CD1c-positive myeloid dendritic cell (primary cell): ENCODE measurements around the gene NCOA7.
"Not testable (repeated sequence)": the region's sequence is repeated elsewhere in the genome, so short reads cannot be mapped to it uniquely, and the experiment has no call there.

ENCODE experiments used
- DNase-seq: peaks from one replicate; pipeline ENCODE4 v3.0.0-alpha.2; 2016; ENCODE audit errors: extremely low spot score

The NCOA7 gene

GRCh38 chr6:125753218-125753936 is 37.4 kb upstream of the NCOA7 start:
- DNase-seq: peak; percentile 45

- DNase-seq: no peak
Observed at GRCh38 chr6:125753937-125754259, 36.9 kb upstream of the NCOA7 start.

DNA sequence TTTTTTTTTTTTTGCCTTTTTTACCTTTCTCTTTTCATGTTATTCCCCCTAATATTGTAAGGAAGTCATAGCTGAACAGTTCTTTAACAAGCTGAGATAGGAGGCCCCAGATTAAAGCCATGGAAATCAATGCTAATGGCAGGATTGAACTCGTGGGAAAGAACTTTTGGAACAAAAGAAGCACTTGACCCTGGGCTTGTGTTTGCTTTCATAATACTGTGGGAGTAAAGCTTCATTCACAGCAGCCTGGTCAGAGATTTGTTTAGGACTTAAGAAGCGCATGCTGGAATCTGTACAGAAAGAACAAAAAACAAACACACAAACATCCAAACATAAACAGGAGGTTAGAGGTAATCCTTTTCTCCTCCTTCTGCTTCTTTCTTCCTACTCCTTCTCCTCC is 36.2 kb upstream of the NCOA7 start:
- DNase-seq: no peak

DNA sequence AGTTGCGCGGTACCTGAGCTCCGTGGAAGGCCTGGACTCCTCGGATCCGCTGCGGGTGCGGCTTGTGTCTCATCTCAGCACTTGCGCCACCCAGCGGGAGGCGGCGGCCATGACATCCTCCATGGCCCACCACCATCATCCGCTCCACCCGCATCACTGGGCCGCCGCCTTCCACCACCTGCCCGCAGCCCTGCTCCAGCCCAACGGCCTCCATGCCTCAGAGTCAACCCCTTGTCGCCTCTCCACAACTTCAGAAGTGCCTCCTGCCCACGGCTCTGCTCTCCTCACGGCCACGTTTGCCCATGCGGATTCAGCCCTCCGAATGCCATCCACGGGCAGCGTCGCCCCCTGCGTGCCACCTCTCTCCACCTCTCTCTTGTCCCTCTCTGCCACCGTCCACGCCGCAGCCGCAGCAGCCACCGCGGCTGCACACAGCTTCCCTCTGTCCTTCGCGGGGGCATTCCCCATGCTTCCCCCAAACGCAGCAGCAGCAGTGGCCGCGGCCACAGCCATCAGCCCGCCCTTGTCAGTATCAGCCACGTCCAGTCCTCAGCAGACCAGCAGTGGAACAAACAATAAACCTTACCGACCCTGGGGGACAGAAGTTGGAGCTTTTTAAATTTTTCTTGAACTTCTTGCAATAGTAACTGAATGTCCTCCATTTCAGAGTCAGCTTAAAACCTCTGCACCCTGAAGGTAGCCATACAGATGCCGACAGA is 31.4 kb upstream of the NCOA7 start:
- no peak for DNase-seq

GRCh38 chr6:125759959-125760457 is 30.8 kb upstream of the NCOA7 start:
- no peak for DNase-seq

GRCh38 chr6:125764121-125764671 is 26.6 kb upstream of the NCOA7 start:
- no peak for DNase-seq

DNA sequence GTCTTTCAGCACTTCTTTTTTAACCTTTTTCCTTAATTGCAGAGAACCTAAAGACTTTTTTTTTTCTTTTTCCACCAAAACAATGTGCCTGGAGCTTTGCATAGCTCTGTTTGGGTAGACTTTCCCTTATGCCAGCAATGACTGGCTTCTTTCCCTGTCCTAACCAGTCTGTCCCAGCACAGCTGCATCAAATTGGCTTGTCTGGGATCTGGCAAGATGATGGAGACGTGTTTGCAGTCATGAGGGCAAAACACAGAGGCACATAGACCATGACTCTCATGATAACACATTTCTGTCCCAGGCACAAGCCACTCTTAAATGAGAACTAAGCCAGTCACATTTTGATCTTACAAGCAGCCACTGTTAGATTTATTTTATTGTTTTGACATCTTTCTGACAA is 24.8 kb upstream of the NCOA7 start:
- no peak for DNase-seq

GRCh38 chr6:125766641-125767040 is 24.1 kb upstream of the NCOA7 start:
- no peak for DNase-seq

DNA sequence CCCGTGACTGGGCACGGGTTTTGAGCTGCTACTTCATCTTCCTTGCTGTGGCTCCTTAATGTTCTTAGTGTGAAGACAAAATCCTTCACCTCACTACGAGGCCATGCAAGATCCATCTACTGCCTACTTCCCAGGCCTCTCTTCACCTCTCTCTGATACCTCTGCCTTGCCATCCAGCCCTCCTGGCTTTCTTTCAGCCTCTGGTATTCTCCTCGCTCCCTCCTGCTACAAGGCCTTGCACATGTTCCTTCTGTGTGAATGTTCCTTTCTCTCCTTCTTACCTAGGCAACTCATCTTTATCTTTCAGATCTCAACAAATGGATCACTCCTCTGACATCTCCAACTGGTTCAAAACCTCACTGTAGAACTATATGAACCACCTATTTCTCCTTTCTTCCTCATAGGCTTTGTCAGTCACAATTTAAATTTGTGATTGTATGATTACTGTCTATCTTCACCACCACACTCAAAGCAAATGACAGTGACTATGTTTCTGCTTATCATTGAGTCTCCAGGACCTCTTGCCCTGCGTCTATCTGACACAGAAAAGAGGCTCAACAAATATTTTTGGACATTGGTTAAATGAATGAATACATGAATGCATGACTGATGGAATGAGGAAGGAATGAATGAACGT is 21.5 kb upstream of the NCOA7 start:
- DNase-seq: no peak

DNA sequence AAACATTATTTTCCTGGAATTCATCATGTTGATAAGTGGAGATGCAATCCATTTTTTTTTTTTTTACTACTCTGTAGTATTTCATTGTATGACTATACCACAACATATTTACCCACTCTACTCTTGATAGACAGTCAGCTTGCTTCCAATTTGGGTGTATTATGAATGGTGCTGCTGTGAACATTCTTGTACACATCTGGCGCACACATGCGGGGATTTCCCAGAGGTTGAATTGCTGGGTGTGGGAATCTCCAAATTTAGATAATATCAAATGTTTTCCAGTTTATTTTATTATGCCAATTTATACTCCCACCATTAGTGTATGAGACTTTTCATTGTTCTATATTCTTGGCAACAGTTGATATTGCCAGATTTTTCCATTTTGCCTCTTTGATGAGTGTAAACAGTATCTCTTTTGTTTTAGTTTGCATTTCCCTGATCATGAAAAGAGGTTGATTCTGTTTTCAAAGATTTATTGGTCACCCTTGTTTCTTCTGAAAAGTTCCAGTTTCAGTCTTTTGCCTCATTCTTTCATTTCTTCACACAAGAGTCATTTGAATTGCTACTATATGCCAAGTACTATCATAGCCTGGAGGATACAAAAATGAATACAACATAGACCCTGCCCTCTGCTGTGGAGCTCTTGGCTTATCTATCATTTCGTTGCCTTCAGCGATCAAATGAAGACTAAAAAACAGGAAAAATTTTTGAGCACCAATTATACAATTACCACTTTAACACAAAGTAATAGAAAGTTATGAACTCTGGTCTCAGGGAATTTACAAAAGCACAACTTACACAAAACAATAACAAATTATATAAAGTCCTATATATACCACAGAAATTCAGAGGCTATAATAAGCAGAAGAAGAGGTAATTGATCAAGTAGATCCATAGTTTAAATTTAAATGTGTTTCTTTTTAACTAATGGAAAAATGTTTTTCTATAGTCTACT is 17.1 kb upstream of the NCOA7 start:
- DNase-seq: no peak

DNA sequence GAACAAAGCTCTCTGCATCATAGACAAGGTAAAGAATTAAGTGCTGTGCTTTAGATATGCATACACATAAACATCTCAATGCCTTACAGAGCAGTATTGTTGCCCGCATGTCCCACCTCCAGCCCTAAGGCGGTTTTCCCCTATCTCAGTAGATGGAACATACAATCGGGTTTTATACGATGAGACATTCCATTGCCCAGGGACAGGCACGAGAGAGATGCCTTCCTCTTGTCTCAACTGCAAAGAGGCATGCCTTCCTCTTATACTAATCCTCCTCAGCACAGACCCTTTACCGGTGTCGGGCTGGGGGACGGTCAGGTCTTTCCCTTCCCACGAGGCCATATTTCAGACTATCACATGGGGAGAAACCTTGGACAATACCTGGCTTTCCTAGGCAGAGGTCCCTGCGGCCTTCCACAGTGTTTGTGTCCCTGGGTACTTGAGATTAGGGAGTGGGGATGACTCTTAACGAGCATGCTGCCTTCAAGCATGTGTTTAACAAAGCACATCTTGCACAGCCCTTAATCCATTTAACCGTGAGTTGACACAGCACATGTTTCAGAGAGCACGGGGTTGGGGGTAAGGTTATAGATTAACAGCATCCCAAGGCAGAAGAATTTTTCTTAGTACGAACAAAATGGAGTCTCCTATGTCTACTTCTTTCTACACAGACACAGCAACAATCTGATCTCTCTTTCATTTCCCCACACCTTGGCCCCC is 14.5 kb upstream of the NCOA7 start:
- not testable (repeated sequence) for DNase-seq

GRCh38 chr6:125779924-125780539 is 10.7 kb upstream of the NCOA7 start:
- DNase-seq: peak; percentile 98

- peak; percentile 68 for DNase-seq
Observed at GRCh38 chr6:125780540-125781313, 10.0 kb upstream of the NCOA7 start.

GRCh38 chr6:125781314-125781868 is 9.4 kb upstream of the NCOA7 start:
- DNase-seq: no peak

GRCh38 chr6:125784365-125784764 is 6.4 kb upstream of the NCOA7 start:
- no peak for DNase-seq

DNA sequence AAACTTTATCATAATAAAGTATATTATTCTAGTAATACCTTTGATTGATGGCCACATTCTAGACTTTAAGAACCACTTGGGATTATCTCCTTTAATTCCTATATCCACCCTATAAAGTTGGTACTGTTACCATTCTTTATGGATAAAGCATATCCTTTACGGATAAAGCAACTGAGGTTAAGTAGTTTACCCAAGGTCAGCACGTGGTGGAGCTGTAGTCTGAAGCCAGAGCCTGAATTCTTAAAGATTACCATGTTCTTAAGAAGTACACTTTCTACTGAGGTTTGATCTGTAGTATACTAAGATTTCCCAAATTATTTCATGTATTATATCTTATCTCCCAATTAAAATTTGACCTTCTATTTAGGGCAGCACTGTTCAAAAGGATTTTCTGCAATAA is 3.0 kb upstream of the NCOA7 start:
- DNase-seq: peak; percentile 40

DNA sequence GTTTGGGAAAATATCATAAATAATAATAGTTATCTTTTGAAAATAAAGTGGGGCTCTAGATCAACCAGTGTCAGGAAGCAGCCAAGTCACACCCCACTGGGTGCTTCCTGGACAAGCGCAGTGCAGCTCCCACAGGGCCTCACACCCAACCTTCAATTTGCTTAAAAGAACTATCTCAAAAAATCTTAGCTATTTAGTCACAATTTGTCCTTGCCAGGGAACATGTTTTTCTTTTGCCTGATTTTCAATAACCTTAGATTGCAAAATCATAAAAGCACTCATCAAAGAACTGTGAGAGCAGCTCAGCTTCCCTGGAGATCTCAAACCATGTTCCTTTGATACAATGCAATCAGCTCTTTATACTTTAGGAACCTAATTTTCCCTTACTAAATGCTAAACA is 1.6 kb upstream of the NCOA7 start:
- no peak for DNase-seq

- peak; percentile 41 for DNase-seq
Observed at GRCh38 chr6:125789576-125790357, 993 bp upstream of the NCOA7 start.
